ENCODE data around the gene RGN. TPM values are rescaled to one million over a fixed set of nuclear protein-coding genes. Genes with fewer than 3 reads are reported as not detected.

RGN gene
- total RNA-seq (ENCODE audit: low replicate concordance) = 2.4 and 7.0 TPM in 2 replicates

DNA sequence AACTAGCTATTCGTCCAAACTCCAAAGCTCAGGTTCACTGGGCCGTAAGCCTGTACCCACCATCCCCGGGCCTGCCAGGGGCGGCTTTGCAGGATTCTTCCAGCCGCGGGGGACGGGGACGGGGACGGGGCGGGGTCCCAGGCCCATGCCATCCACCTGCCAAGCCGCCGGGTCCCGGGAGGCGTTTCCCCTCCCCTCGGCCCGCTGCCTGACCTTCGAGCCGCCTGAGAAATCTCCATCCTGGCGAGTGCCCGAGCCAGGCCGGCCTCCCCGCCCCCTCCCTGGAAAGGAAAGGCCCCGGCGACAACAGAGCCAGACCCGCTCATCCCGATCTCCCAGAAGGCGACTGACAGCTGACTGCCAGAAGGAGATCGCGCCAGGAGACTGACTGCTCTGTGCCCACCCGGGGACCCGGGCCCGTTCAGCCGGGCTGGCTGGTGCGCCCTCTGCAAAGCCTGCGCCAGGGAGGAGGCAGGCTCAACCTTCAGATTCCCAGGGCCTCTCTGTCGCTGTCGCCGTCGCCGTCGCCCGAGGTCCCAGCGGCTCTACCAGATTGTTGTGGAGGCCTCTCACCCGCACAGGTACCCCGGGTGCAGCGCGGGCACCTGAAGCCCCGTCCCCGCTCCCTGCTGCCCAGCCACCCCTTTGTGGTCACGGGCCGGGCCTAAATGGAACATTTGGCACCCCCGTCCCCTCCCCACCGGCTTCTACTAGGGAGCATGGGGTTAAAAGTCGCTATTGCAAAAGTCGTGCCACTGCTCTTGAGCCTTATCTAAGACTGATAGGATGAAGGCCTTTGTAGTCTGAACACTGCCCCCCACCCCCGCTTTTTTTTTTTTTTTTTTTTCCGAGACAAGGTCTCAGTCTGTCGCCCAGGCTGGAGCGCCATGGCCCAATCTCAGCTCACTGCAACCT, at the start of gene RGN:
Gene RGN (plus strand): TSS at position 315 of the 915 bp plus-strand sequence. CDS start 2,702 bp downstream, outside the sequence.
- no peak within 1 kb of the TSS for H3K4me3 ChIP-seq (ENCODE audit: low read depth, low read length)
- no peak for TF ChIP-seq CTCF (IDR thresholded peaks at IDR 0.05; ENCODE audit: insufficient read depth, low read length)
- DNase-seq (ENCODE audit: low read depth) = no peak

- DNase-seq (ENCODE audit: low read depth) = peak; percentile 84
- TF ChIP-seq CTCF (IDR thresholded peaks at IDR 0.05; ENCODE audit: insufficient read depth, low read length) = peak; percentile 63
- H3K4me3 ChIP-seq (ENCODE audit: low read depth, low read length) = no peak overlapping the region
Measured at GRCh38 chrX:47030339-47030738, 47.9 kb upstream of the RGN start.

- no peak for TF ChIP-seq CTCF (IDR thresholded peaks at IDR 0.05; ENCODE audit: insufficient read depth, low read length)
- peak; percentile 9 for DNase-seq (ENCODE audit: low read depth)
Measured at GRCh38 chrX:47047989-47048388, 30.3 kb upstream of the RGN start.

GRCh38 chrX:47059142-47059874, 18.9 kb upstream of the RGN start:
- DNase-seq (ENCODE audit: low read depth) = no peak
- H3K4me3 ChIP-seq (ENCODE audit: low read depth, low read length) = no peak overlapping the region
- TF ChIP-seq CTCF (IDR thresholded peaks at IDR 0.05; ENCODE audit: insufficient read depth, low read length) = no peak

More at GRCh38 chrX:47047989-47048388, 30.3 kb upstream of the RGN start:
- H3K4me3 ChIP-seq (ENCODE audit: low read depth, low read length) = no peak overlapping the region

GRCh38 chrX:47060708-47061107, 17.5 kb upstream of the RGN start:
- DNase-seq (ENCODE audit: low read depth) = no peak
- H3K4me3 ChIP-seq (ENCODE audit: low read depth, low read length) = no peak overlapping the region
- no peak for TF ChIP-seq CTCF (IDR thresholded peaks at IDR 0.05; ENCODE audit: insufficient read depth, low read length)

DNA sequence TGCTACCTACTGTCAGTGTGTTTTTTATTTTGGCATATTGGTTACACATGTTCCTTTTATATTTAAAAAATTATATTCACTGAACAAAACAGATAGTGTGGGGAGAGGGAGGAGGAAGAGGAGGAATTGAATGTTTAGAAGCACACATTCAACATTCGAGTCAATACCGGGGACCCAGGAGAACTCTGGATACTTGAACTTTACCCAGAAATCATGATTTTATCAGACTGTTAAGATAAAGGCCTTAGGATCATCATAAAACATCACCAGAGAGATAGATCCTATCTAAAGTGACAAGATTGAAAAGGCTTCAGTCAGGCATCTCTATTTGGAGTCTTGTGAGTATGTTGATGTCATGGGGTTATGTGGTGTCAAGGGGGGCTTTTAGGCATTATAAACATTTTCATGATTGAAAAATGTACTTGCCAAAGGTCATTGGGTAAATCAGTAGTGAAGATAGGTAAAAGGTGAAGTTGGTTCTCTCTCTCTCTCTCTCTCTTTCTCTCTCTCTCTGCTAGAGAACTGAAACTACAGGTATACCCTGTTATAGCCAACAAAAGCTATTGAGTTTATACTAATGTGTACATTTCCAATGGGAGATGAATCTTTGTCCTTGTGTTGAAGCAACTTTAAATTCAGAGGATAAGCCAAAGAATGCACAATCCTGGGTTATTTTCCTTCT, 16.9 kb upstream of the RGN start:
- DNase-seq (ENCODE audit: low read depth) = no peak
- TF ChIP-seq CTCF (IDR thresholded peaks at IDR 0.05; ENCODE audit: insufficient read depth, low read length) = no peak
- H3K4me3 ChIP-seq (ENCODE audit: low read depth, low read length) = no peak overlapping the region

Measured in fibroblast of the aortic adventitia (primary cell).